HG02759 (cell line): ENCODE data around the gene AACS.
A peak's percentile ranks its signal among the peaks of the same experiment; 100 is the strongest.

Source experiments
- ATAC-seq: cut with Tn5 transposase; IDR thresholded peaks from one replicate; pipeline ENCODE4 v1.9.1; 2021; ENCODE audit warnings: mild to moderate bottlenecking, moderate library complexity; ENCODE audit not compliant: unreplicated experiment

AACS gene

DNA sequence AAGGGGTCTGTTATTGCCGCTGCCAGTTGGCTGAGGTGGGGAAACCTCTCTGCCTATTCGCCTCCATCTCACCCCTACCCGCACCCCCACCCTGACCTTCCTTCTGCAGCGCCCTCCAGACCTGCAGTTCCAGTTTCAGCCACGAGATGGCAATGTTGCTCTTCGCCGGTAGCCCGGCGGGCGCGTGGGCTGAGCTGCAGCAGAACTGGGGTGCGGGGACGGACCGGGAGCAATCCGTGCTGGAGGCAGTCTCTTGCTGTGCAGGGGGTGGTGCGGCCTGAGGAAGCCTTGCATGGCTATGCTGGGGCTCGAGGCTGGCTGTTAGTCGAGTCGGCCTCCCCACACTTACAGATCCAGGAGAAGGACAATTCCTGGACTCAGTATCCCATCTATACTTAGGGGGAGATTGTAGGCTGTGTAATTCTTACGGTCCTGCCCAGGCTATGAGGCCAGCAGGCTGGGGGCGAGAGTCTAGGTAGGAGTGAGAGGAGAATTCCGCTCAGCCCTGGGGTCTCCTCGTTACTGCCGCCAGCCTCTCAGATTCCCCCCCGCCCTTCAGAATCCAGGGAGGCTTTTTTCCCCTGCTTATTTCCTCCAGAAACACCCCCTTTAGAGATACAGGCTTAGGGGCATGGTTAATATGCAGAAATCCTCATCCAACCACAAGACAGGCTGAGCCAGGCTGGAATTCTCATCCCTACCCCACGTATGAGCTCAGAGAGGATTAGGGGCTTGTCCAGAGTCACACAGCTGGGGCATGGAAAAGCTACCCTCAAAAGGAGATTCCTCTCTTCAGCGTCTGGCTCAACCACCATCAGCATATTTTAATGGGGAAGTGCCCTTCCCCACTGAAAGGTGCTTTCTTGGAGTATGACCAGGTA lies 118.2 kb downstream of the AACS start:
- ATAC-seq = peak; percentile 69

DNA sequence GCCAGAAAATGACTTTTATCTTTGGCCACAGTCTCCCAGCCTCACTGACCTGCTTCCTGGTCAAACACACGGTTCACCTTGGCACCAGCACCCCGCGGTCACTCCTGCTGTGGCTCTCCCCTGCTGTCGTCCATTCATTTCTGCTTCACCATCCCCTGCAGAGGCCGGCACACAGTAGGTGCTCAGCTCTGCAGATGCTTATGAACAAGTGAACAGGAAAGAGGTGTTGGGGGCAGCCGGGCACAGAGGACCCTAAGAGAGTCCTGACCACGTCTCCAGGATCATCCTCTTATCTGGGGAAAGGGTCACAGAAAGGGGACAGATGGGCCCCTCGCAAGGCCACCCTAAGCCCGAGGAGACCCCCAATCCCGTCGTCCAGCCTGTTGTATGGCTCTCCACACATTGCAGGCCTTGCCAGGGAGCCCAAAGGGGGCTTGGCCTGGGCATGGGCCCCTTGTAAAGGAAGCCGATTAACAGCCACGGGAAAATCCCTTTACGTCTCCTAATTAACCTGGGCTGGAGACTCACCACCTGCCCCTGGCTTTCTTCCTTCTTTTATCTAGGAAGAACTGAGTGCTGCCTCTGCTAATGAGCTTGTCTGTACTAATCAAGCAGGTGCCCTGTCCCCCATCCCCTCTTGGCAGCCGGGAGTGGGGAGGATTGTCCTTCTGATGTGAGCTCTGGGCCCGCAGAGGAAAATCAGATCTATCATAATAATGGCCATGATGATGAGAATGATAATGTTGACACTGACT lies 119.2 kb downstream of the AACS start:
- ATAC-seq = no peak

DNA sequence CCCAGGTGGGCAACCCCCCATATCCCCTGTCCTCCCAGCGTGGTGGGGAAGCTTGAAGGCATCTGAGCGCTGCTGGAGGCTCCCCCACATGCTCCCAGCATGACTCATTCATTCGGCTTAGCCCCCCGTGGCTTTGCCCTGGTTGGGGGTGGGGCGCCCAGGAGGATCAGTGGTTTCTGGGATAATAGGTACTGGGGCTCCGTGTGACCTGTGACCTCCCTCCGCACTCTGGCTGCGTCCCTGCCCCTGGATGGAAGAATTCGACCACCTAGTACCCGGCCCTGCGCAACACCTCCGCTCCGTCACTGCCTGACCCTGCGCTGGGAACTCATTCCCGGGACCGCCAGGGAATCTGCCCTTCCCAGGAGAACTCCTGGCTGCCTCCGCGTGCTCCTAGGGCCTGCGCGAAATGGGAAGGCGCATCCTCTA lies 120.1 kb downstream of the AACS start:
- no peak for ATAC-seq

DNA sequence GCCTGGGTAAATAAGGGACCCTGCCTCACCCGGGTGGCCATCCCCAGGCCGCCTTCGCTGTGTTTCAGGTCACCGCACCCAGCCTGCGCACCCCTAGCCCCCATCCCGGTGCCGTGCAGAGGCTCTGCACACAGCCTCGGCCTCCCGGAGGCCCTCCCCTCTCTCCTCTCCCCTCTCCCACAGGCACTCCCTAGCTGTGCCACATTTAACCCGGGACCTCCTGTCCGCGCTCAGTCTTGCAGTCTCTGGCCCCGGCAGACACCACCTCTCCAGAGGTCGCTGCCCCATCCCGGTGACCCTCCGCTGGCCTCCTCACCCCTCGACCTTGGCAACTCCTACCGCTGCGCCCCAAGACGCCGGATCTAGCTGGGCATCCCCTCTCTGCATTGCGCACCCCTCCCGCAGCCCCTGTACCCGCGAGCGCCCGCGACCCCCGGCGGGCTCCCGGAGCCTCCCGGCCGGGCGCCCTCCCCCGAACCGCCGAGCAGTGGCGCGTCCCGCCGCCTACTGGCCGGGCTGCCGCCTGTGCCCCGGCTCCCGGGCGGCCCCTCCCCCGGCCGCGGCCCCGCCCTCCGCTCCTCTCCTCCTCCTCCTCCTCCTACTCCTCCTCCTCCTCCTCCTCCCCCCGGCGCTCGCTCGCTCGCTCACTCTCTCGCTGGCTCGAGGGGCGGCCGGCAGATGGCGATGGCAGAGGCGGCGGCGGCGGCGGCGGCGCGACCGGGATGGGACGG lies 120.7 kb downstream of the AACS start, which contains the start of gene TMEM132B:
Gene TMEM132B, plus strand, starts transcription at position 647 of the 731 bp plus-strand sequence.
- peak; percentile 73 for ATAC-seq

DNA sequence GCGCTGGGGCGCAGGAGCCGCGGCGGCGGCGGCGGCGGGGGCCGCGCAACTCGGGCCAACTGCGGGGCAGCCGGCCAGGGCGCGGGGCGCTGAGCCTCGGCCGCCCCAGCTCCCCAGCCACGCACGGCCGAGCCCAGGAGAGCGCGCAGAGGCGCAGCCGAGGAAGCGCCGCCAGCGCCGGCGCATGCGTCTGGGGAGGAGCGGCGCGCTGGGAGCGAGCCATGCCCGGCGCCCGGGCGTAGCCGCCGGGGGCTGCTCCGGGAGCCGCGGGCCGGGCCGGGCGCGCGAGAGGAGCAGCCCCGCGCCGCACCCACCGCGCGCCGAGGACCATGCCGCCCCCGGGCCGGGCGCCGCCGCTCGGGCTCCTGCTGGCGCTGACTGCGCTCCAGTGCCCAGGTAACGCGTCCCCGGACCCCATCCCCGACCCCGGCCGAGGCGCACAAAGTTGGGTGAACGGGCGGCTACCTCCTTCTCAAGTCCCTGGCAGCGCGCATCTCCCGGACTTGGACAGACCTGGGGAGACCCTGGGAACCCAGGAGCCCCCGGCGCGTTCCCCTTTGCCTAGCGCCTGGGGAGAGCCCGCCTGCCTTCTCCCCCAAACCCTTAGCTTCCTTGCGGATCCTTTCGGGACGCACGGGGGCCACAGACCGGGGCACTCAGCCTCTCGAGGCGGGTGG lies 121.4 kb downstream of the AACS start:
- ATAC-seq = peak; percentile 37

DNA sequence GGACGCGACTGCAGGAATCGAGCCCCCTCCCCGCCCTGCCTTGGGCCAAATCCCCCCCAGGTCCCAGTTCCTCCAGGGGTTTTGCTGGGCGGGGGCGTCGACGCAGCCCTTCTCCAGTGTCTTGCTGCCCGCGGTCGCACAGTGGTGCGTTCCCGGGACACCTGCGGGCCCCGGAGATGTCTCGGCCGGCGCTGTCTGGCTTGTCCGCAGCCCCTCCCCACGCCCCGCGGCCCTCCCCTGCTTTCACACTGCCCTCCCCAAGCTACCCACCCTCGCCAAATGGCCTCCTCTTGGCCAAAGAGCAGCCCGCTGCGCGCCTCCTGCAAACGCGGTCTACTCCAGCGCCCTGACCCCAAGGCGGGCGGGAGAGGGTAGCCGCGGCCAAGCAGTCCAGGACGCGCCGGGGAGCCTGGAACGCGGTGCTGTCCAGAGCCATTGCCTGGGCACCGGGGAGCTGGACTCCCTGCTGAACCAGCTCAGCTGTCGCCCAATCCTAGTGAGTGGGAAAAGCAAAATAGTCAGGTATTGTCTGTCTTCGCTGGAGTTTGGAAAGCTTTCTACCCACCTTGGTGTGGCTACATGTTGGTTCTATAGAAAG lies 122.0 kb downstream of the AACS start:
- ATAC-seq = no peak

DNA sequence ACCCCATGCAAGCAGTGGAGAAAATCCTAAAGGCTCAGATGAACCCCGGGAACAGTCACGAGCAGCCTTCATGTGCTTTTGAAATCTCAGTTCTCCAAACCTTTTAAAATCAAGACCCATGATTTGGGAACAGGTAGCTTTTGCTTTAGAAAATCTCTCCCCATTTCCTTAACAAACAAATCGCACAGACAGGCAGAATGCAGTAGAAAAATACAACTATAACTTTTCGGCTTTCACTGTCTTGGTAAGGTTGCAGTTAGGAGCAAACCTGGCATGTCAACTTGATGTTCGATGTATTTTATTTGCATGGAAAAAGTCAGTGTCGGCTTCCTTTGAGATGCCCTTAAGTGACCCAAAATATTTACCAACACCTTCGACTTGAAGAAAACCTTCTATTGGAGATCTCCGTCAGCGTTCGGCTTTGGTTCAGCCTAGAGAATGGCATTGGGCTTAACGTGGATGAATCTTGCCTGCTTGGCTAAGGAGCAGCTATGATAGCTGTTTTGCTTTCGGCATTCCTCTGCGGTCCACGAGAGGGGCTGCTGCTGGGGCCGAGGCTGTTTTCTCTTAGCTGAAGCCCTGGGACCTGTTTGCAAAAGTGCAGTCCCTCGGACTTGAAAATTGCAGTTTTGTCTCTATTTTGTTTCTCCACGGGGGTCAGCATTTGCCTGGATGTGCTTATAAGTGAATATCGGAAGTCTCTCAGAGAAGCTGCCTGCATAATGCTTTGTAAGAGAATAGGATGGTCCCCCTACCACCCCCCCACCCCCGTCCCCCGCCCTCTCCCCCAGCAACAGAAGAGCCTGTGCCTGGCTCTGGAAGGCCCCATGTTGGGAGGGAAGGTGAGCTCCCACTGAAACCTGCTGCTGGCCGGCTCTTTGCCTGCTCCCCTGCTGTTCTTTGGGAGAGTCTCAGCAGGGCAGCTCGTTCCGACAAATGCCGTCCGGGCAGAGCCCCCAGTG lies 122.8 kb downstream of the AACS start:
- no peak for ATAC-seq

DNA sequence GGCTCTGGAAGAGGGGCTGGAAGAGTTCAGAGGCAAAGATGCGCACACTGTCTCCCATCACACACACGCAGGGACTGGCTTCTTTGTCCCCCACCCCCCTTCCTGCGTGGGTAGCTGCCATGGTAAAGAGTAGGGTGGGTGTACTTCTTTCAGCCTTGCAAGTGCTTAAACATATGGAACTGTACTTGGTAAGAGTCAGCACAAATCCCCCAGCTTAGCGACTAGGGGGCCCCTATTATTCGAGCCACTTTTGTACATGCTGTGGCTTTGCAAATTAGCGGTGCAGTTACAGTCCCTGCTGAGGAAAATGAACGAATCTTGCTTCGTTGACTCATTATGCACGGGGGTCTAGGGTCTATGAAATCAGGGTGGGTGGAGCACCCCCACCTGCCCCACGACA lies 123.8 kb downstream of the AACS start:
- ATAC-seq = no peak

DNA sequence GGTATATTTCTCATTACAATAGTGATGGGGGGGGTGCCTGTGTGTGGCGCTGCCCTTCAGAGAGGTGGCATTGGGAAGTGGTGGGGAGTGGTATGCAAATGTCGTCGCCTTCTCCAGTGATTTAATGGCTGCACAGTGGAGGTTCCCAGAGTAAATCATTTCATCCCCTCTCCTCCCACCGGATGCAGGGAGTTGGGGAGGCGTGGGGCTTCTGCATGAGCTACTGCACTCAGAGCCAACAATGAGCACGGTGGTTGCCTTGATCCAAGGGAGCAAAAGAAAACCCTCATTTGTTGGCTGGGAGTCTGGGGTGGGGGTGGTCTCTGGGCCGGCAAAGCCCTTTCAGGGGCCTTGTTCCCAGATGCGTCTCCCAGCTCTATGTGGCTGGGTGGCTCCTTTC lies 124.3 kb downstream of the AACS start:
- ATAC-seq = no peak

DNA sequence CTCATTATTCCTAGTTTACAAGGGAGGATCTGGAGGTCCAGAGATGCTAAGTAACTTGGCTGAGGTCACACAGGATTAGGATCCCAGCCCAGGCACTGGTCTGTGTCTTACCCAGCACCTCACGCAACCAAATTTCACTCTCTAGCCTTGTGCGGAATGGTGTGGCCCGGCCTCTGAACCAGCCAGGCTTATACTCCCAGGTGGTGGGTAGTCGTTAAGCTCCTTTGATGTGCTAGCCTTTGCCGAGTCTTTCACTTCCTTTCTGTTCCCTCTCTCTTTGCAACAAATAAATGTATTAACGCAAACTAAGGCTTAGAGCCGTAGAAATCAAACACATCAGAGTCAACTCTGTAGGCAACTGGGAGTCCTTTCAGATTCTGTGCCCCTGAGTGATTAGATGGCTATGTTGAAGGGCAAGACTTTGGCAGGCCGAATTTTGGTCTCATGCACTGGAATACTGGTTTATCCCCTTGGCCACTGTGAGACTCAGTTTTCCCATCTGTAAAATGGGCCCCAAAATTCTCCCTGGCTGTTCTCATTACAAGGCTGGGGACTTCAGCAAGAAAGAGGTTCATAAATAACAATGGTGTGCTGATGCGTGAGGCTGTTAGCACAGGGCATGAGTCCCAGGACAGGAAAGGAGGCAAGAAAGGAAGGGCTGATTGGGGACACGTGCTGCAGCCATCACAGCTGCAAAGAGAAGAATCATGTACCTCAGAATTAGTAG lies 126.3 kb downstream of the AACS start:
- ATAC-seq = no peak

DNA sequence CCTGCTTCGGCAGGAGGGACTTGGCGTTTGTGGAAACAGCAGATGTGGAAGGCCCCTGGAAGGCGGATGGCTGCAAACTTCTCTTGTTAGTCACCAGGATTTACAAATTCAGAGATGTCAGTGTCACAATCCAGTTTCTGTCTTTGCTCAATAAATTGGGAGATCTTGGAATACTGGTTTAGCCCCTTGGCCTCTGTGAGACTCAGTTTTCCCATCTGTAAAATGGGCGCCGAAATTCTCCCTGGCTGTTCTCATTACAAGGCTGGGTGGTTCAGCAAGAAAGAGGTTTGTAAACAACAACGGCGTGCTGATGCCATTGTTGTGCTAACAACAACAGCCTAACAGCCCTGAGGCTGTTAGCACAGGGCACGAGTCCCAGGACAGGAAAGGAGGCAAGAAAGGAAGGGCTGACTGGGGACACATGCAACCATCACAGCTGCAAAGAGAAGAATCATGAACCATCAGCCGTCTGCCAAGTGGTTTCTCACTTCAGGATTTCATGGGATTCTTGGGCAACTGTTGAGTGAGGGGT lies 127.5 kb downstream of the AACS start:
- ATAC-seq = no peak
